Suppressor macrophage treated with lipopolysaccharide for 1 hour (primary cell): ENCODE data around the gene EARS2.
A peak's percentile ranks its signal among the peaks of the same experiment; 100 is the strongest.
"Not testable (repeated sequence)": the region's sequence is repeated elsewhere in the genome, so short reads cannot be mapped to it uniquely, and the experiment has no call there.

Experiments used
- DNase-seq, 3 donors: peaks; one replicate each; pipeline ENCODE4 v3.0.0-alpha.2; 2020 to 2022

EARS2 gene

DNA sequence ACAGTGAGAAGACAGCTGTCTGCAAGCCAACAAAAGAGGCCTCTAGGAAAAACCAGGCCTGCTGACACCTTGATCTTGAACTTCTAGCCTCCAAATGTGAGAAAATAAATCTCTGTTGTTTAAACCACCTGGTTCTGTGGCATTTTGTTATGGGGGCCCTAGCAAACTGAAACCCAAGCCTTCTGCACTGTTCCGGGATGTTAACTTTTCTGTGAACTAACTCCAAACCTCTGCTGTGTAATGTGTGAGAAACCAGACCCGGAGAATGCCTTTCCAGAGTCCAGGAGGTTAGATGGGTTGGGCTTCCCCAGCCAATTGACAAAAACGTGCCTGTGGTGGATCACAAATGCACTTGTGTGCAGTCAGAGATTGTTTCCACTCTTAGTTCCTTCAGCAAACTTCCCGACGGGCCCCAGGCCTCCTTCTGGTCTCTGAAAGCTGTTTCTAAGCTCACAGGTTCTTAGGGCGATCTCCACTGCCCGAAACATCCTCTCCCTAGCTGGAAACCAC is 33.2 kb downstream of the EARS2 start:
- DNase-seq = no peak

- DNase-seq = peak; percentile 23 to 44 (median 27)
Observed at GRCh38 chr16:23523321-23523720, 33.8 kb downstream of the EARS2 start.

- DNase-seq = no peak
Observed at GRCh38 chr16:23521965-23522364, 35.2 kb downstream of the EARS2 start.

GRCh38 chr16:23521037-23521743 is 36.0 kb downstream of the EARS2 start:
- DNase-seq = peak; percentile 51 to 81 (median 79)

DNA sequence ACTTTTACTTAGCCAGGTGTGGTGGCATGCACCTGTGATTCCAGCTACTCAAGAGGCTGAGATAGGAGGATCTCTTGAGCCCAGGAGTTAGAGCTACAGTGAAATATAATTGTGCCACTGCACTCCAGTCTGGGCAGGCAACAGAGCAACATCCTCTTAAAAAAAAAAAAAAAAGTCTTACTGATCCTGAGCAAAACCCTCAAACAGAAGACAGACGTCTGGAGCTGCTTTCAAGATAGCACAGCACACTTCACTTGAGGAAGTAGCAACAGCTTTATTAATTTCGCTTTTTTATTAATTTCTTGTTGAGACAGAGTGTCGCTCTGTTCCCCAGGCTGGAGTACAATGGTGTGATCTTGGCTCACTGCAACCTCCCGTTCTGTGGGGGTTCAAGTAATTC is 36.6 kb downstream of the EARS2 start:
- peak in 2 of 3 donors; percentile 37 for DNase-seq

DNA sequence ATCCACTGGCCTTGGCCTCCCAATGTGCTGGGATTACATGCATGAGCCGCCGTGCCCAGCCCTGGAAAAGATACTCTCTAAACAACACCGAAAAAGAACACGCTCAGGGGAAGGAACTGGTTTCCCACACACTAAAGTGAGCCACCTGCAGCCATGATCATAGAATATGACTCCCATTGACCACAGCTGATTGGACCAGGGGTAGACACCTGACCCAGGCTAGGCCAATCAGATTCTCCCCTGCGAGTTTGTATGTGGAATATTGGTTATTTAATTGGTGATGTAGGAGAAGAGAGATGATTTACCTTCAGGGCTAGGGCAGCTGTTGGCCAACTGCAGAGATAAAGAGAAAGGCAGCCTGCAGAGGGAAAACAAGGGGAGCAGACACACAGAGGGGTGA is 37.9 kb downstream of the EARS2 start:
- DNase-seq = no peak

DNA sequence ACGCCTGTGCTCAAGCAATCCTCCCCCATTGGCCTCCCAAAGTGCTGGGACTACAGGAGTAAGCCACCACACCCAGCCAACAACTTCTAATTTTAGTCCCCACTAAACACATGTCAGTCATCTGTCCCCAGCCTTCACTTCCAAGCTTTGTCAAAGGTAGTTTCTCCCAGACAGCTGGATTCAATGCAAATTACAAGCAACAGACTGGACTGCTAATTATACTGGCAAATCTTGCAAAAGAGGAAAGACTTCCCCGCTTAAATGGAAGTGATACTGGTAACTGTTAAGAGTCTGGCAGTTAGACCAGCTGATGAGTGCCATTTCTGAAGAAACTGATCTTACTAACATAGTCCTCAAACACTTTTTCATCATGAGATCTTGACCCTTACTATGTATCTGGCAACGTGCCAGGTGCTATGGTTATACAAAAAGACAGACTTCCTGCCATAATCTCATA is 38.7 kb downstream of the EARS2 start:
- DNase-seq = peak; percentile 54 to 82 (median 74)

GRCh38 chr16:23516366-23517137 is 40.6 kb downstream of the EARS2 start:
- peak; percentile 33 to 42 (median 35) for DNase-seq

- no peak for DNase-seq
Observed at GRCh38 chr16:23515881-23516280, 41.3 kb downstream of the EARS2 start.

- DNase-seq = no peak
Observed at GRCh38 chr16:23514381-23515152, 42.6 kb downstream of the EARS2 start.

DNA sequence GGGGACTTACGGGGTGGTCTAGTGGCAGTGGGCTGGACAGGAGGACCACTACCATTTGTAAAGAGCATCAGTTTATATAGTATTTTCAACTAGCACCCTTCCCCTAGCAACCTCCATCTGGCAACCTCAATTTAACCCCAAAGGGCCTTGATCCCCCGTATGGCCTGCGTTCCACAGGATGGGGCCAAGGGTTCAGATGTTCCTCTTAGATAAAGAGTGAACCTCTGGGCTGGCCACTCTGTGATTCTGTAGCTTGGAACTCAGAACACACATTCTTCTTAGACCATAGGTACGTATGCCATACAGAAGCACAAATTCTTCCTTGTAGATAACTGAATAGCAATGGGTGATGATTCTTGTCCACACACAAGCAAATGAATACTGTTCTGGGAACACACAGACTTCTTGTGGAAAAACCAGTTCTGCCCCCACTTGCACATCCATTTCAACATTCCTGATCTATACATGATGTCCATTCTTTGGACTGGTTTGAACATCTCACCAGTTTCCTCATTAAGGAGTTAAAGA is 44.9 kb downstream of the EARS2 start:
- DNase-seq = no peak

DNA sequence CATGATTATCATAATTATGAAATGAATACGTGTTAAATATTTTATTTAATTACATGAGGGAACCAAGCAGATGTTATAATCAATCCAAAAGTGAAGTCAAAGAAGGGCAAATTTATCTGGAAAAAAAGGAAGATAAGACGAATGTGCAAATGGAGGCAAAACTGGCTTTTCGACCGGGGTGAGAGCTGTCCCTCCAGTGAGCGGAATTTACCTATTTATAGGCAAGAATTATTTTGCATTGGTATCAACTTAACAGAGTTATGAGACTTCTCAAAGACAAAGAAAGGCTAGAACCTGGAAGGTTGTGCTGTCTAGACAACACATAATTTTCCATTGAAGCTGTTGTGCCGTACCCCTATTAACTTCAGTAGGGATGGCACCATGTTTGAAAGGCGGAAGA is 45.4 kb downstream of the EARS2 start:
- no peak for DNase-seq

- DNase-seq = not testable (repeated sequence)
Observed at GRCh38 chr16:23510915-23511270, 46.3 kb downstream of the EARS2 start.

- peak; percentile 78 to 93 (median 85) for DNase-seq
Observed at GRCh38 chr16:23510164-23510914, 46.8 kb downstream of the EARS2 start, which contains the start of gene GGA2. Gene GGA2, minus strand, starts transcription at chr16:23510494. Its CDS starts 83 bp downstream, at chr16:23510411.

DNA sequence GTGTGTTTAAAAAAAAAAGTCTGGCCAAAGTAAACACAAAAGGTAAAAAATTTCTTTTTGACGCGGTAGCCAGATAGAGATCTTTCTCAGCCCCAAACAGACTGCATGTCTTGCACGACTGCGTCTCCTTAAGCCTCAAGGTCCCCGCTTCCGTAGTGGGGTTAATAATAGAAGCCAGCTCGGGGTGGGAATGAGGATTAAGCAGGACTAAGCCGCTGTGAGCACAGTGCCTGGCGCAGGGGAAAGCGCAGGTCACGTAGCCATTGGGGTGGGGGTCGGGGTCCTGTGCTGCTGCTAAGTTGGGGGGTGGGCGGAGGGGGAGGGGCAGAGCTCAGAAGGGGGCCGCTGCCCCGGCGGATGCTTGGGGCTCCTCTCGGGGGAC is 47.4 kb downstream of the EARS2 start:
- DNase-seq = peak in 2 of 3 donors; percentile 33 to 58

- no peak for DNase-seq
Observed at GRCh38 chr16:23509441-23509754, 47.8 kb downstream of the EARS2 start.

- DNase-seq = no peak
Observed at GRCh38 chr16:23508589-23509440, 48.3 kb downstream of the EARS2 start.

- no peak for DNase-seq
Observed at GRCh38 chr16:23506606-23506994, 50.5 kb downstream of the EARS2 start.

DNA sequence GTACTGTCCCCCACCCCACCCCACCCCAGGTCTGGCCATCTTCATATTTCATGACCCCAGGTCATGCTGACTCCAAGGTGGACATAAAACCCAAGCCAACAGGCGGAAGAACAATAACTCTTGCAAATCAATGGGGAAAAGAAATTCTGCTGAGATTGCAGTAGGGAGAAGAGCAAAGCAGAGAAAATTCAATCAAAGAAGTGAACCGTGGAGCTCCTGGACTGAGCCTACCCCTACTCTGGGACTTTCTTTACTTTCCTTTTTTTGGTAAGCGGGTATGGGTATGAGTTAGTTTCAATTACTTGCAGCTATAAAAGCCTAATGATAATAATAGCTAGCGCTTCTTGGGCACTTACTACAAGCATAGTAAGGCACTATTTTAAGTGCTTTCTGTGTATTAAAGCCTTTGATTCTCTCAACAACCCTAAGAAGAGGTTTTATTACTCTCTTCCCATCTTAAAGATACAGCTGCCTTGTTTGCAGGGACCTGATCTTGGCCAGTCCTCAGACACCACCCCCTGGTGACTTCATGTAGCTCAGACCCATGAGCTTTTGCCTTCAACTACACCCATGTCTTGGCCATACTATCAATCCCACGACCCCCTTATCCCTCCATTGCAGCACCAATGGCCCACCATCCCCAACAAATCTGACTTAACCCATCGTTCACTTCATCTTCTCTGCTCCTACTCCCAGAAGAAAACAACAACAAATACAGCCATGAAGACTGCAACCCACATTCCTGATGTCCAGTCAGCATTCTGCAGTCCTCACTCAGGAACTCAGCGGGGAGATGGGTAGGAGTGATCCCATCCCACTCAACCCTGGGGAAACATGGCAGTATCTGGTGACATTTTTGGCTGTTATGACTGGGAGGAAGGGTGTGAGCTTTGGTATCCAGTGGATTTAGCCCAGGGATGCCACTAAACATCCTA is 51.2 kb downstream of the EARS2 start:
- DNase-seq = no peak

- no peak for DNase-seq
Observed at GRCh38 chr16:23505180-23505665, 51.9 kb downstream of the EARS2 start.
